GM21723 (cell line): Measurements from ENCODE around the gene RTN4RL1.
A peak's percentile ranks its signal among the peaks of the same experiment; 100 is the strongest.

ENCODE experiments used
- ATAC-seq: cut with Tn5 transposase; IDR thresholded peaks from one replicate; pipeline ENCODE4 v1.9.1; 2021; ENCODE audit warnings: mild to moderate bottlenecking, moderate library complexity; ENCODE audit not compliant: unreplicated experiment

RTN4RL1 gene, protein sequence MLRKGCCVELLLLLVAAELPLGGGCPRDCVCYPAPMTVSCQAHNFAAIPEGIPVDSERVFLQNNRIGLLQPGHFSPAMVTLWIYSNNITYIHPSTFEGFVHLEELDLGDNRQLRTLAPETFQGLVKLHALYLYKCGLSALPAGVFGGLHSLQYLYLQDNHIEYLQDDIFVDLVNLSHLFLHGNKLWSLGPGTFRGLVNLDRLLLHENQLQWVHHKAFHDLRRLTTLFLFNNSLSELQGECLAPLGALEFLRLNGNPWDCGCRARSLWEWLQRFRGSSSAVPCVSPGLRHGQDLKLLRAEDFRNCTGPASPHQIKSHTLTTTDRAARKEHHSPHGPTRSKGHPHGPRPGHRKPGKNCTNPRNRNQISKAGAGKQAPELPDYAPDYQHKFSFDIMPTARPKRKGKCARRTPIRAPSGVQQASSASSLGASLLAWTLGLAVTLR

DNA sequence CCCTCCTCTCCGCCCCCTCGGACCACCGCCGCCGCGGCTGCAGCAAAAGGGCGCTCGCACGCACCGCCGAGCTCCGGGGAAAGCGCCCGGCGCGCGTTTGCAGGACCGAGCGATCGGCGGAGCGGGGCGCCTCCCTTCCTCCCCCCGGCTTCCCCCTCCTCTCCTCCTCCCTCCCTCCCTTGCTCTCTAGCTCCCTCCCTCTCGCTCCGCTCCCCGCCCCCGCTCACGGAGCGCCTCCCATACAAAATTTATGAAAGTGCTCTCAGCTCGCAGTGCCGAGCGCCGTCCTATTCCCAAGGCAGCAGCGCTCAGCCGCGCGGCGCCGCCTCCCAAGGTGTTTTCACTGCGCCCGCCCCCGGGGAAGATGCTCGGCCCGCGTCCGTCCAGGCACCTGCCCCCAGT, at the start of gene RTN4RL1:
TSS of gene RTN4RL1 (minus strand) at position 115 of the 402 bp plus-strand sequence. CDS start 469 bp downstream, outside the sequence.
- ATAC-seq, result no peak

DNA sequence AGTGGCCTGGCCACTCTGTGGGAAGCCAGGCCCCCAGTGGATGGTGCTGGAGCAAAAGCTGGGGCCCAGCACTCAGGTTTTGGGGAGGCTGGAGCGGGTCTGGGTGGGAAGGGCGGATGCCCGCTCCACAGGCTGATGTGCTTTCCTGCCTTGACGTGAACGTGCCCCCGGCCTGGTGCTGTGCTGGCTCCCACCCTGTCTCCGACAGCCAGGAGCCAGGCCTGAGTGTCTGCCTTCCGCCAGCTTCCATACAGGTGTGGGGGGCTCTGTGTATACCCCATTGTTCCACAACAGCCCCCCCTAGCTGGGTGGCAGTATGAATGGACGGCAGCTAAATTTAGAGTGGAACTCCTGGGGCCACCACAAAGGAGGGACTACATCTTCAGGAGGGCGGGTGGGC, 49.8 kb upstream of the RTN4RL1 start:
- ATAC-seq, result no peak

DNA sequence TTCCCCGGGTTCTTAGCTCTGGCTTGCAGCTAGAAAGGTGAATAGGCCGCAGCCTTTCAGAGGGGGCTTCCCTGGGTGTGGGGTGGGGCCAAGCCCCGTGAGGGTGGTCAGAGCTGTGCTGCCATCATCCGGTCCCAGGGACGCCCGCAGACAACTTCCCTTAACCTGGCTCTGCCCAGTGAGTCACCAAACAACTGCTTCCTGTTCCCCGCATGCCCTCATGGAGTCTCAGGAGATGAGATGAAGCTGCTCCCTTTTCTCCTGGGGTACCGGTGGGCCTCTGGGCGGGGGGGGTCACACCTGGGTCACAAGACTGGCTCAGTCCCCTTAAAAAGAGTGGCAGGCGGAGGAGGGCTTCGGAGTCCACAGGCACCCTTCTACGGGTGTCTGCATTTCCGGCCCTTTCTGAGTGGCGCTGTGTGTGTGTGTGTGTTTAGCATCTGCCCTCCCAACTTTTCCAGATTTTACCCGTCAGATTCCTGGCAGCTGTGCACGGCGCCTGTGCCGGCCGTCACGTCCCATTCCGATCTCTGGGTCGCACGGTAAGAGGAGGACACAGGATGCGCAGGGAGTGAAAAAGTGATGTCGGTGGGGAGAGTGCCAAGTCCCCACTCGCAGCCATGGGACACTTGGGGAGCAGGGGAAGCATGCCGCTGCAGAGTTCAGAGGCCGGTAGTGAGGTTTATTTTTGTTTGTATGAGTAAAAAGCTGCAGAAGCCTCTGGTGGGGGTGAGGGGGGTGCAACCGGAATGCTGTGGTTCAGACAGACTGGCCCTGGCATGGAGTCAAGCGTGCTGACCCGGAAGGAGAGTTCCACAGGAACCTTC, 46.5 kb upstream of the RTN4RL1 start:
- ATAC-seq, result no peak

DNA sequence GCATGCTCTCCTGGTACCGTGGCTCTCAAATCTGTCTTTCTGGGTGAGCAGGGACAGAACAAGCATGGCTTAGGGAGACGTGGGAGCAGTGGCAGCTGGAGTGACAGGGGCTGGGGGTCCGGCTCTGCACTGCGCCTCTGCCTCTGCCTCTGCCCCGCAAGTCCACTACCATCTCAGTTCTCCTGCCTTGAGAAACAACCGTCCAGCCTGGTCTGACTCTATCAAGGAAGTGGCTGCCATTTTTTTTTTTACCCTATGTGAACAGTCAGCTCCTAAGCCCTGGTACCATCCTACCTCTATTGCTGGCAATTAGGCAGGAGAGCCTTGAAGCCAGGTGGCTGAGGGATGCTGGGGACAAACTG, 45.9 kb upstream of the RTN4RL1 start:
- no peak for ATAC-seq

DNA sequence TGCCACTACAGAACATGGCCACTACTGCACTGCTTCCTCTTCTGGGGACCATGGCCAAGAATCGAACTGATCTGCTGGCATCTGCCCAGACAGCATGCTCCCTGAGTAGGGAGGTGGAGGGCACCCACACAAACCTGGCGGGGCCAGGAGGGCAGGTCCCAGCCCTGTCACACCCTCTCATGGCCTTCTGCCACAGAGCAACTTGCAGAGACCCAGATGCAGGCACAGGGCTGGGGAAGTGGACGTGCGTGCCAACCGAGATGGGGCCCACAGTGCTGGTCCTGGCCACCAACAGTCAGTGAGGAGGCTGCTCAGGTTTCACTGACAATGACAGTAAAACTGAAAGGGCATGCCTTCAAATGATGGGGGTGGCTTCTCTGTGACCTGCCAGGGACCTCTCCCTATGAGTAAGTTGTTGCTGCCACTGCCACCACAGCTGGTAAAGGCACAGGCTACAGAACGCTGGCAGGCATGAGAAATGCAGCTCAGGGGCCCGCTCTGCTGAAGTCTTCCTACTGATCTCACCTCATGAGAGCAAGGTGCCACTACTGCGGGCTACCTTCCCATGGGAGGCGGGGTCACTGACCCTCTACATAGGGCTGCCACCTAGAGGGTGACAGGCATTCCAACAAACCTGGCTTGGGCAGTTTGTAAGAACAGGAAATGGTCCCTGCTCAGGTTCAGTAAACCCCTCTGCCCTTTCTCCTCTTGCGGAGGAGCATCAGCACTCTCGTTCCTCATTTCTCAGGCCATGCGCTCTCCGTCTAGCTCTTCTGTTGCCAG, 45.3 kb upstream of the RTN4RL1 start:
- peak; percentile 72 for ATAC-seq

DNA sequence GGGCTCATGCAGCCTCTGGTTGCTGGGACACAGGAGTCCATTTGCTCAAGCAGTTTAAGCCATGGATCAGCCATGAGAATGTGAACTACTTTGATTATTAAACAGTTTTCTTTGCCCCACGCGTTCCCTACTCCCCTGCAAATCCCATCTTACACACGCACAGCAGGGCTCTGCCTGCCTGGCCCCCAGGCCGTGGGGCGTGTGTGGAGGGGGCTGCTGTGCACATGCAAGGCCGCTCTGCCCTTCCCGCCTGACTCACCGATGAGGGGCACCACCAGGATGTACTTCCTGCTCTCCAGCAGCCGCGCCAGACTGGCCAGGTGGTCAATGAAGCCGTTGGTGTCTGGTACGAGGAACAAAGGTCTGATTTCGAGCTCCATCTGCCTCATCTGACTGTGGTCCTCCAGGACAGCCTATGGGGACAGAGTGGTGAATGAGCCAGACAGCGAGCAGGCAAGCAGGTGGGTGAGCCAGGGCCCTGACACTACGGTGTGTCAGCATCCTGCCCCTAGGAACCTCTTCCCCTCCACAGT, 43.5 kb upstream of the RTN4RL1 start:
- ATAC-seq, result no peak

DNA sequence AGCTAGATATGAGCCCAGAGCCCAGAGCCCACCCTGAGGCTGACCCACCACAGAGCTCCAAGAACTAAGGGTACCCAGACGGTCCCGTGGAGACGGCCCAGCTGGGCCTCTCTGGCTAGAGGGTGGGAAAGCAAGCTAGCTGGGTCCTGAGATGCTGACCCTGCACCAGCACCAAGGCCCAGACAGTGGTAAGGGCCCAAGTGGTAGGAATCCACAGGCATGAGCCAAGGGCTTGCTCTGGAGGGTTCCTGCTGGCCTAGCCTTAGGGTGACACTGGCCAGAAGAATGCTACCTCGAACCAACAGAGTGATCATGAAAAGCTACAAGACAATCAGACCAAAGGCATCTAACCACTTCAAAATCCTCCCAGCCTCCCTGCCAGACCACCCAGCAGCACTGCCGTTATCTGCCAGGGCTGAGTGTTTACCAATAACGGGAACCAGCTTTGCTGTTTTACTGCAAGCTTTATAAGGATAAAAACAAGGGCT, 42.9 kb upstream of the RTN4RL1 start:
- no peak for ATAC-seq

DNA sequence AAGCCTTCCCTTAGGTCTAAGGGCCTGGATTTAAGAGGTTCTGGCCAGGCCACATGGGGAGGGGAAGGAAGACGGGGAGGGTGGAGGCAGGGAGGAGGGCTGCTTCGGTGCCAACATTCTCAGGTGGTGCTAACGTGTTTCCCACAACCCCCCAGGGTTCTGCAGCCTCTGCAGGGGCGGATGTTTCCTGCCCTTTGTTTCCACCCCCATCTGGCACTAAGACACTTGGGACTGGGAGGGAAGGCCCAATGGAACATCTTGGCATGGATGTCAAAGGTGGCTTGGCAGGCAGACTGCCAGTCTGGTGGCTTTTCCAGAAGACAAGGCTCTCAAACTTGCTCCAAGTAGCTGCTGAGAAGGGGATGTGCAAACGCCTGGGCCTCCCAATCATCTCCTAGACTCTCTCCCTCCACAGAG, 42.5 kb upstream of the RTN4RL1 start:
- ATAC-seq, result no peak

DNA sequence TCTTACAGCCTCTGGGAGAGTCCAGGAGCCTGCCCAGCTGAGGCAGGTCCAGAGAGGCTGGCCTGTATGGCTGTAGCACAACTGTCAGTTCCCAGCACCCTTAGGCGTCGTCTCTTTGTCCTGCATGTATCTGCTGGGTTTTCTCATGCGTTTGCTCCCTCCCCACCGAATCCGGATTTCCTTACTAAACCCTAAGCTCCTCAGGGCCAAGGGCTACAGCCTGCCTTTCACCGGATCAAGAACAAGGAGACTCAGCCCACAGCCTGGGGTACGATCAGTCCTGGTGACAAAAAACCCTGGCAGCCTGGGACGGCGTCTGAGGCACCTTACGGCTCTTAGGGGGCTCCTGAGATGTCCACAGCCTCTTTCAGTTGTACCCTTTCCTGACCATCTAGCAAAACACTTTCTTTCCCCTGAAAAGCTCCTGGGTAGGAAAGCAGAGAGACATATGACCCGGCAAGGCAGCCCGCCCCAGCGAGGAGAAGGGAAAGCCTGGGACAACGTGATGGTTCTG, 42.0 kb upstream of the RTN4RL1 start:
- no peak for ATAC-seq

DNA sequence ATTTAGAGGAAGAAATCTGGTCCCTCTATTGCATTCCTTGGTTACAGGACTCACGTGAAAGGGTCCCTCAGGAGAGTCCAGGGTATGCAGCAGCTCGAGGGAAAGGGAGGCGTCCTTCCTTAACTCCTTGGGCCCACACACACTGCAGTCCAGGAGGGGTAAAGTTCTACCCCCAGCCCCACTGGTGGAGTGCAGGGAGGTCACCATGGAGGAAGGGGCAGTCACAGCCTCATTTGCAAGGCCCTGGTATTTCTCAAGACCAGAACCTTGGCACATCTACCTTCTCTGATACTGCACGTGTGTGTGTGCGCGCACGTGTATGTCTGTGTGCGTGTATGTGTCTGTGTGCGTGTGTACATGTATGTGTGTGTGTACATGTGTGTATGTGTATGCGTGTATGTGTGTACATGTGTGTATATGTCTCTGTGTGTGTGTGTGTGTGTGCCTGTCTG, 40.8 kb upstream of the RTN4RL1 start:
- no peak for ATAC-seq

DNA sequence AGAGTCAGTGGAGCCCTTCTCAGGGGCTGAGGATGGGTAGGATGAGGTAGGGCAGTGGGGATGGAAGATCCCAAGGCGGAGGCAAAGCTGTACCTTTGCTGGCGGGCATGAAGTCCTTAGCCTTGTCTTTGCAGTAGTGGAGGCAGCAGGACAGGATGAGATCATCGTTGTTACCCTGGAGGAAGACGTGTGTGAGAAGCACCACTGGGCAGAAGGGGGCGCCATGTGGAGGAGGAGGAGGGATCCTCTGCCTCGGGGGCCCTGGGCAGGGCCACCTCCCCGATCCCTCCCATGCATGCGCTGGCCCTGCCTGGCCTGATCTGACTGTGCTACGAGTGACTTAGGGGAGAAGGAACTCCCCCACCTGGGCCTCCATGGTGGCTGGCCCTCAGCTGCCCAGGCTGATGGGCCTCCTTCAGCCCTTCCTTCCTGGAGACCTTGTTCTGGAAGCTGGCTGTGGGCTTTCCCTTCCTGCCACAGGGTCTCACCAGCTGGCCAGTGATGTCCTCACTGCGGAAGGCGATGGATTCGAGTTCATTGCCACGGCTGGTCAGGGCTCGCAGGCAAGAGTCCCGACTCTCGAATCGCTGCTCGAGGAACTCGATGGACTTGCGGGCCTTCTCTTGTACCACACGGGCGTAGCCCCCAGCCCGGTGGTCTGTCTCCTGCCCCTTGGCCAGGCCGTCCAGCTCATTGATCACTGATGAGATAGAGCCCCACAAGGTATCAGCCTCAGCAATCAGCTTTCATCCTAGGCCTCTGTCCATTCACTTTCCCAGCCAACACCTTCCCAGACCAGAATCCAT, 40.0 kb upstream of the RTN4RL1 start:
- no peak for ATAC-seq

DNA sequence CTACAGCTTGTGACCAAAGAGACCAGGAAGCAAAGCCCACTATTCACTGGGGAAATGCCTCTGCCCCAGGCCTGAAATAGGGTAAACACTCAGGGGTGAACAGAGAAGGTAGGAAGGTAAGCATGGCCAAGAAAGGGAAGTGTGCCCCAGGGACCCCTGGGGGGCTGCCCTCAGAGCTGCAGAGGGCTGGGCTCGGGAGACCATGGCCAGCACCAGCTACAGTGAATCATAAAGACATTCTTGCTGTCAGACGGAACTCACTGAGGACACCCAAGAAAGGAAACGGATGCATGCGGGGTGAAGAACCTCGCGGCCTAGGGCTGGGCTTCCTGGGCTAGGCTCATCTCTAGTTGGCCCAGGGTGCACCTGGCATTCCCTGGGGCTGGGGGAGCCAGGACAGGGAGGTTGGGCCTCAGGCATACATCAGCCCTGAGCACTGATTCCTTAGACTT, 39.4 kb upstream of the RTN4RL1 start:
- no peak for ATAC-seq

DNA sequence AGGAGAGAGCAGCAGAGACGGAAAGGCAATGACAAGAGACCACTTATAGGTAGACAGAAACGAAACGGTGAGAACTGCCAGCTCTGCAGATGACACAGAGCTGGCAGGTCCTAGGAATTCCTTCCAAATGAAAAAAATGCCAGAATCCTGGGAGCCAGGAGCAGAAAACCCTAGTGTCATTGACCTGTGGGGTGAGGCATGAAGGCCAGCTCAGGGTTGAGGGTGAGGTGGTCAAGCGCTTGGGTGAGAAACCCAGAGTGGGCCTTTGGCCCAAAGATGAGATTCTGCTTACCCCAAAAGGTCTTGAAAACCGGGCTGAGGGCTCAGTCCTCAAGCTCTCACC, 39.0 kb upstream of the RTN4RL1 start:
- no peak for ATAC-seq

DNA sequence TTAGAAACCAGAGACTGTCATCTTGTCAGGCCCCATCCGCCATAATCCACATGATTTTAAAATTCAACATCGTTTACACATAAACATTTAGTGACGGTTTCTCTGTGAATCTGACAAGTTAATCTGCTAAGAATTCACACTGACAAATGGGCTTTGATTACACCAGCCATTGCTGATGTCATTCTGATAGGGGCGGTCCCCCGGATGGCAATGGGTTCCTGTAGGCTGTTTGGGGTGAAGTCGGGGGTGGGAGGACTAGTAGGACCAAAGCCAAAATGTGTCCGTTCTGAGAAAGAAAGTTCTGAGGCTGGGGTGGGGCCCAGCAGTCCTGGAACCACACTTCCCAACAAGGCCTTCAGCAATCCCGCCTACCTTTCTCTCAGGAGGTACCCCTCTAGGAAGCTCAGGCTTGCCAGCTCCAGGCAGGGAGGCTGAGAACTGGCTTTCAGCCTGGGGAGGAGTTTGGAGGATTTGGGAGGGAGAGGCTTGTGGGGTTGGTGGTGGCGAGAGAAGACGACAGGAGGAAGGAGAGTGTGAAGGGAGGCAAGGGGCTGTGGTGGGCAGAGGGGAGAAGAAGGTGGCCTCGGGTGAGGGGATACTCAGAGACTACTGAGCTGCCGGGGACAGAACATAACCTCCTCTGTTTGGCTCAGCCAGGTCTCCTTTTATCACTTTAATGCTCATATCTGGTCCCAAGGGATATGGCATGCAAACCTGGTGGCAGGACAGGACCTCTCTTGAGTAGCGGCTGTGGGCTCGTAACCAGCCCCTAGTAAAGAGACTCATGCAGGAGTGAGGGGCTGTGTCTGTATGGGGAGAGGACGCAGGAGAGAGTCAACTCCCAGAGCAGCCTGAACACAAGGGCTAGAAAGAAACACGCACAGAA, 38.4 kb upstream of the RTN4RL1 start:
- no peak for ATAC-seq

DNA sequence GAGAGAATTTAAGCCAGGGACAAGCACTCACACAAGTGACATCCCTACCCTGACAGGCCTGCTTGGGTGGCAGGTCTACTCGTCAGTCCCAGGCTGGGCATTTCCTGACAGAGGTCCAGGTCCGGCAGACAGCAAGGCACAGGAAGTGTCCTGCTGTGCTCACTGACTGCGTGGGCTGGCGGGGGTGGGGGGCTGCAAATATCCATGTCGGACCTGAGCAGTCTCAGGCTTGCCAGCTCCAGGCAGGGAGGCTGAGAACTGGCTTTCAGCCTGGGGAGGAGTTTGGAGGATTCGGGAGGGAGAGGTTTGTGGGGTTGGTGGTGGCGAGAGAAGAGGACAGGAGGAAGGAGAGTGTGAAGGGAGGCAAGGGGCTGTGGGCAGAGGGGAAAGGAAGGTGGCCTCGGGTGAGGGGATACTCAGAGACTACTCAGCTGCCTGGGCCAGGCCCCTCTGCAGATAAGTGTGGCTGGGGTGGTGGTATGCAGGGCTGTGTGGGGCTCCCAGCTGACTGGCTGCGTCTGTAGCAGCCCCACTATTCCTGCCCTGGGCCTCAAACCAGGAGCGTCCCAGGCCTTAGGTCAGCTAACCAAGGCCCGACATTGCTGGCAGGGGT, 37.5 kb upstream of the RTN4RL1 start:
- no peak for ATAC-seq

DNA sequence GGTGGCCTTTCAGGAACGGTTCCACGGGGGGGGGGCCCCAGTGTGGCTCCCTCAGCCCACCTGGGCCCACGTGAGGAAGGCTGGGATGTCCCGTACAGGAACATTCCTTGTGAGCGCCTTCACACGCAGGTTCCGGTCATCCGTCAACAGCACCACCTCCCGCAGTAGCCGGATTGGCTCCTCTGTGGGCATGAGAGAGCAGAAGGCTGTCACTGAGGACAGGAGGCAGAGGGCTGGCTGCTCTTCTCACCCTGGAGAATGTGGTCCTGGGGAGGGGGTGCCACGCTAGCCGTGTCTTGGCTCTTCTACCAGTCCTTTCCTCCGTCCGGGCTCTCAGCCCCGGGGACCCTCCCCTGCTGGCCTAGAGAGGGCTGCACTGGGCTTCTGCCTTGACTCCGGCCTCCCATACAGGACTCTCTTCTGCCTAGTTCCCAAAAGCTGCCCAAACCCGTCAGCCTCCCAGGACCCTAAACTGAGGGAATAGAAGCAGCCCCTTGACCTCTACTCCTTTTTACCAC, 36.4 kb upstream of the RTN4RL1 start:
- no peak for ATAC-seq

DNA sequence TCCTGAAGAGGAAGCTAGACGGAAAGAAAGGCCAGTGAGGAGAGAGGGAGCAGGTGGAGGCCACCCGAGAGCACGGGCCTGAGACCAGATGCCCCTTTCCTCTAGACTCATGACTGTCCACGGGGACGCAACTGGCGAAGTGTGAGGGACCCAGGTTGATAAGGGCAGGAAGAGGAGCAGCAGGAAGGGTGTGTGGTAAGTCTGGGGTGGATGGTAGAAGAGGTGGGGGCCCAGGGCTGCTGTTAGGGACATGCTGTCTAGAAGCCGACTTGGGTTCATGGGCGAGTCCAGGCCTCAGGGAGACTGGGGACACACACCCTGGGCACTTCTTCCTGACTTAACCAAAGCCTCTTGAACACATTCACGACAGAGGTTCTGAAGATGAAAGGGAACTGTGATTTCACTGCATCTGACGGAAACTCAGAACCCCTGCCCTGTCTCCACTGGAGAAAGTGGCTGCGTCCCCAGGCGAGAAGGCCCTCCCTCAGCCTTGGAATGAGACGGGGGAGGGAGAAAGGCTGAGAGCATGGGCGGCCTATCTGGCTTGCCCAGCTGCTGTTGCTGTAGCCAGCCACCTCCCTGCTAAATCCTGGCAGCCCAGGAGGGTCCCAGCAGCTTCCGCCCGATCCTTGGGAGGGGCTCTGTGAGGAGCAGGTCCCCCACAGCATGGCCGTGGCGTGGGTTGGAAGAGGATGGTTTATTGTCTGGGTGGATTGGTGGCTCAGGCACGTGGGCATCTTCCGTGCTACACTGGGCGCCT, 35.7 kb upstream of the RTN4RL1 start:
- ATAC-seq, result no peak

DNA sequence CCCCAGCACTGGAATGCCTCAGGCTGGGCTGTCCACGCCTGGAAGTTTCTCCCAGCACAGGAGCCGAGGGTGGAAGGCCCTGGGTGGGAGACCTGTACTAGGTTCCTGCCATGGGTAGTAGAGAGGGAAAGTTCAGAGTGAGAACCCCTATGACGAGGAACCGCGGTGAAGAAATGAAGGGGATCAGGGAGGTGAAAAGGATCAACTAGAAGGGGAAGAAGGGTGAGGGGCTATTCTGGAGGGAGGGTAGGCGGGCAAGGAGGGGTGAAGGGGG, 35.2 kb upstream of the RTN4RL1 start:
- no peak for ATAC-seq
